ENCODE results near the gene SNTA1. TPM values are rescaled to one million over a fixed set of nuclear protein-coding genes. Genes with fewer than 3 reads are reported as not detected.

The SNTA1 gene
- total and polyA plus RNA-seq, 2 experiments from 2014 or later: 3.8 to 9.3 TPM

DNA sequence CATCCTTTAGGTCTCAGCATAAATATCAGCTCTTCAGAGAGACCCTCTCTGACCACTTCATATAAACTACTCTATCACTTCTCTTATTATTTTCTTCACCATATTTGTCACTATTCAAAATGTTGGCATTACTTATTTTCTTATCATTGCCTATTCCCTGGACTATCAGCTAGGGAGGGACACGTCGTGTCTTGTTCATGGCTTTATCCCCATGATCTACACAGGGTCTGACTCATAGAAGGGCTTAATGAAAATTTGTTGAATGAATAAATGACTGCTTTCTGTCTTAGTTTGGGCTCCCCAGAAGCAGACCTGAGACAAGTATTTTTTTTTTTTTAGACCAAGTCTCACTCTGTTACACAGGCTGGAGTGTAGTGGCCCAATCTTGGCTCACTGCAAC is 39.3 kb downstream of the SNTA1 start:
- no peaks in the 10 kb centered on the region; the same call in 1 of the 2 replicates for H4K20me1 ChIP-seq (replicated peaks; ENCODE audit: insufficient read depth)
- no peak for DNase-seq (ENCODE audit: low spot score)
- H3K9me2 ChIP-seq (ENCODE audit: insufficient read depth): no peaks in the 10 kb centered on the region
- Mint-ChIP-seq H3K27me3 (ENCODE audit: insufficient read depth, low read depth, poor library complexity) (peaks cover 9% of the 10 kb centered on the region), H3K27ac (no peak overlapping the region), H3K9me3 (no peaks in the 10 kb centered on the region), H3K4me1 (peaks cover 11% of the 10 kb centered on the region; the same call in 2 of the 3 replicates), H3K4me3 (no peak overlapping the region), H3K36me3 (ENCODE audit: low read depth) (peaks cover 8% of the 10 kb centered on the region)
- peaks cover 6% of the 10 kb centered on the region; the same call in 1 of the 2 replicates for H3K4me1 ChIP-seq (ENCODE audit: insufficient read depth)
- H3K36me3 ChIP-seq (ENCODE audit: insufficient read depth): no peaks in the 10 kb centered on the region
- no peak overlapping the region for H3K4me3 ChIP-seq
- no peak for ATAC-seq
- no peak overlapping the region for H3K4me2 ChIP-seq
- H3F3A ChIP-seq (replicated peaks; ENCODE audit: low read depth): 0 out of 2 replicates have a peak, but pooled peaks cover 4% of the 10 kb centered on the region
- no peak for TF ChIP-seq ZNF114 (CRISPR knock-in tag; IDR thresholded peaks at IDR 0.05)
- no peak for TF ChIP-seq JUNB (IDR thresholded peaks at IDR 0.05; ENCODE audit: unreplicated experiment)
- TF ChIP-seq, protein P1, sequence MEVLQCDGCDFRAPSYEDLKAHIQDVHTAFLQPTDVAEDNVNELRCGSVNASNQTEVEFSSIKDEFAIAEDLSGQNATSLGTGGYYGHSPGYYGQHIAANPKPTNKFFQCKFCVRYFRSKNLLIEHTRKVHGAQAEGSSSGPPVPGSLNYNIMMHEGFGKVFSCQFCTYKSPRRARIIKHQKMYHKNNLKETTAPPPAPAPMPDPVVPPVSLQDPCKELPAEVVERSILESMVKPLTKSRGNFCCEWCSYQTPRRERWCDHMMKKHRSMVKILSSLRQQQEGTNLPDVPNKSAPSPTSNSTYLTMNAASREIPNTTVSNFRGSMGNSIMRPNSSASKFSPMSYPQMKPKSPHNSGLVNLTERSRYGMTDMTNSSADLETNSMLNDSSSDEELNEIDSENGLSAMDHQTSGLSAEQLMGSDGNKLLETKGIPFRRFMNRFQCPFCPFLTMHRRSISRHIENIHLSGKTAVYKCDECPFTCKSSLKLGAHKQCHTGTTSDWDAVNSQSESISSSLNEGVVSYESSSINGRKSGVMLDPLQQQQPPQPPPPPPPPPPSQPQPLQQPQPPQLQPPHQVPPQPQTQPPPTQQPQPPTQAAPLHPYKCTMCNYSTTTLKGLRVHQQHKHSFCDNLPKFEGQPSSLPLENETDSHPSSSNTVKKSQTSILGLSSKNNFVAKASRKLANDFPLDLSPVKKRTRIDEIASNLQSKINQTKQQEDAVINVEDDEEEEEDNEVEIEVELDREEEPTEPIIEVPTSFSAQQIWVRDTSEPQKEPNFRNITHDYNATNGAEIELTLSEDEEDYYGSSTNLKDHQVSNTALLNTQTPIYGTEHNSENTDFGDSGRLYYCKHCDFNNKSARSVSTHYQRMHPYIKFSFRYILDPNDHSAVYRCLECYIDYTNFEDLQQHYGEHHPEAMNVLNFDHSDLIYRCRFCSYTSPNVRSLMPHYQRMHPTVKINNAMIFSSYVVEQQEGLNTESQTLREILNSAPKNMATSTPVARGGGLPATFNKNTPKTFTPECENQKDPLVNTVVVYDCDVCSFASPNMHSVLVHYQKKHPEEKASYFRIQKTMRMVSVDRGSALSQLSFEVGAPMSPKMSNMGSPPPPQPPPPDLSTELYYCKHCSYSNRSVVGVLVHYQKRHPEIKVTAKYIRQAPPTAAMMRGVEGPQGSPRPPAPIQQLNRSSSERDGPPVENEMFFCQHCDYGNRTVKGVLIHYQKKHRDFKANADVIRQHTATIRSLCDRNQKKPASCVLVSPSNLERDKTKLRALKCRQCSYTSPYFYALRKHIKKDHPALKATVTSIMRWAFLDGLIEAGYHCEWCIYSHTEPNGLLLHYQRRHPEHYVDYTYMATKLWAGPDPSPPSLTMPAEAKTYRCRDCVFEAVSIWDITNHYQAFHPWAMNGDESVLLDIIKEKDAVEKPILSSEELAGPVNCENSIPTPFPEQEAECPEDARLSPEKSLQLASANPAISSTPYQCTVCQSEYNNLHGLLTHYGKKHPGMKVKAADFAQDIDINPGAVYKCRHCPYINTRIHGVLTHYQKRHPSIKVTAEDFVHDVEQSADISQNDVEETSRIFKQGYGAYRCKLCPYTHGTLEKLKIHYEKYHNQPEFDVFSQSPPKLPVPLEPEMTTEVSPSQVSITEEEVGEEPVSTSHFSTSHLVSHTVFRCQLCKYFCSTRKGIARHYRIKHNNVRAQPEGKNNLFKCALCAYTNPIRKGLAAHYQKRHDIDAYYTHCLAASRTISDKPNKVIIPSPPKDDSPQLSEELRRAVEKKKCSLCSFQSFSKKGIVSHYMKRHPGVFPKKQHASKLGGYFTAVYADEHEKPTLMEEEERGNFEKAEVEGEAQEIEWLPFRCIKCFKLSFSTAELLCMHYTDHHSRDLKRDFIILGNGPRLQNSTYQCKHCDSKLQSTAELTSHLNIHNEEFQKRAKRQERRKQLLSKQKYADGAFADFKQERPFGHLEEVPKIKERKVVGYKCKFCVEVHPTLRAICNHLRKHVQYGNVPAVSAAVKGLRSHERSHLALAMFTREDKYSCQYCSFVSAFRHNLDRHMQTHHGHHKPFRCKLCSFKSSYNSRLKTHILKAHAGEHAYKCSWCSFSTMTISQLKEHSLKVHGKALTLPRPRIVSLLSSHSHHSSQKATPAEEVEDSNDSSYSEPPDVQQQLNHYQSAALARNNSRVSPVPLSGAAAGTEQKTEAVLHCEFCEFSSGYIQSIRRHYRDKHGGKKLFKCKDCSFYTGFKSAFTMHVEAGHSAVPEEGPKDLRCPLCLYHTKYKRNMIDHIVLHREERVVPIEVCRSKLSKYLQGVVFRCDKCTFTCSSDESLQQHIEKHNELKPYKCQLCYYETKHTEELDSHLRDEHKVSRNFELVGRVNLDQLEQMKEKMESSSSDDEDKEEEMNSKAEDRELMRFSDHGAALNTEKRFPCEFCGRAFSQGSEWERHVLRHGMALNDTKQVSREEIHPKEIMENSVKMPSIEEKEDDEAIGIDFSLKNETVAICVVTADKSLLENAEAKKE (CRISPR knock-in tag; IDR thresholded peaks at IDR 0.05): no peak
- TF ChIP-seq EZH2 (IDR thresholded peaks at IDR 0.05; ENCODE audit: low read depth, unreplicated experiment): no peak
- no peak for TF ChIP-seq POLR2AphosphoS5 (IDR thresholded peaks at IDR 0.05; ENCODE audit: low read depth)
- TF ChIP-seq CREB1 (CRISPR knock-in tag; IDR thresholded peaks at IDR 0.05; ENCODE audit: low read depth): no peak
- TF ChIP-seq, protein P2, sequence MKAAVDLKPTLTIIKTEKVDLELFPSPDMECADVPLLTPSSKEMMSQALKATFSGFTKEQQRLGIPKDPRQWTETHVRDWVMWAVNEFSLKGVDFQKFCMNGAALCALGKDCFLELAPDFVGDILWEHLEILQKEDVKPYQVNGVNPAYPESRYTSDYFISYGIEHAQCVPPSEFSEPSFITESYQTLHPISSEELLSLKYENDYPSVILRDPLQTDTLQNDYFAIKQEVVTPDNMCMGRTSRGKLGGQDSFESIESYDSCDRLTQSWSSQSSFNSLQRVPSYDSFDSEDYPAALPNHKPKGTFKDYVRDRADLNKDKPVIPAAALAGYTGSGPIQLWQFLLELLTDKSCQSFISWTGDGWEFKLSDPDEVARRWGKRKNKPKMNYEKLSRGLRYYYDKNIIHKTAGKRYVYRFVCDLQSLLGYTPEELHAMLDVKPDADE (IDR thresholded peaks at IDR 0.05): no peak
- no peak for TF ChIP-seq NANOG (IDR thresholded peaks at IDR 0.05; ENCODE audit: borderline replicate concordance)
- TF ChIP-seq, protein P3, sequence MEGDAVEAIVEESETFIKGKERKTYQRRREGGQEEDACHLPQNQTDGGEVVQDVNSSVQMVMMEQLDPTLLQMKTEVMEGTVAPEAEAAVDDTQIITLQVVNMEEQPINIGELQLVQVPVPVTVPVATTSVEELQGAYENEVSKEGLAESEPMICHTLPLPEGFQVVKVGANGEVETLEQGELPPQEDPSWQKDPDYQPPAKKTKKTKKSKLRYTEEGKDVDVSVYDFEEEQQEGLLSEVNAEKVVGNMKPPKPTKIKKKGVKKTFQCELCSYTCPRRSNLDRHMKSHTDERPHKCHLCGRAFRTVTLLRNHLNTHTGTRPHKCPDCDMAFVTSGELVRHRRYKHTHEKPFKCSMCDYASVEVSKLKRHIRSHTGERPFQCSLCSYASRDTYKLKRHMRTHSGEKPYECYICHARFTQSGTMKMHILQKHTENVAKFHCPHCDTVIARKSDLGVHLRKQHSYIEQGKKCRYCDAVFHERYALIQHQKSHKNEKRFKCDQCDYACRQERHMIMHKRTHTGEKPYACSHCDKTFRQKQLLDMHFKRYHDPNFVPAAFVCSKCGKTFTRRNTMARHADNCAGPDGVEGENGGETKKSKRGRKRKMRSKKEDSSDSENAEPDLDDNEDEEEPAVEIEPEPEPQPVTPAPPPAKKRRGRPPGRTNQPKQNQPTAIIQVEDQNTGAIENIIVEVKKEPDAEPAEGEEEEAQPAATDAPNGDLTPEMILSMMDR (conservative IDR thresholded peaks at IDR 0.05; ENCODE audit: low read depth in 2 of 2): no peak
- TF ChIP-seq STAT1 (IDR thresholded peaks at IDR 0.05; ENCODE audit: unreplicated experiment): no peak
- no peak for TF ChIP-seq ZNF331 (CRISPR knock-in tag; IDR thresholded peaks at IDR 0.05; ENCODE audit: low read depth)
- H3K27ac ChIP-seq (ENCODE audit: low read depth): no peak overlapping the region
- no peak overlapping the region for H2AFZ ChIP-seq
- H3K79me2 ChIP-seq (replicated peaks; ENCODE audit: insufficient read depth): peaks cover 19% of the 10 kb centered on the region
- H3K27me3 ChIP-seq (ENCODE audit: insufficient read depth): no peaks in the 10 kb centered on the region

All from GM23338 (cell line).